Immature natural killer cell (primary cell): ENCODE measurements around the gene CTSZ. TPM values are rescaled to one million over a fixed set of nuclear protein-coding genes. Genes with fewer than 3 reads are reported as not detected.

Source experiments
- DNase-seq, 3 donors: peaks; one replicate each; pipeline ENCODE4 v3.0.0; 2022; ENCODE audit warnings: mixed read lengths in 1 of 3
- H3K27ac Mint-ChIP-seq, 6 donors: one replicate each; pipeline ENCODE4 v1.8.0; 2020; ENCODE audit warnings: mixed read lengths in 6 of 6, mild to moderate bottlenecking in 5 of 6, inconsistent platforms in 4 of 6, moderate library complexity in 3 of 6
- H3K27me3 Mint-ChIP-seq, 3 donors: one replicate each; pipeline ENCODE4 v1.8.0; 2020 to 2021; ENCODE audit warnings: low read depth in 3 of 3, mild to moderate bottlenecking in 3 of 3, mixed read lengths in 3 of 3, moderate library complexity in 3 of 3, inconsistent platforms in 1 of 3
- H3K36me3 Mint-ChIP-seq, 3 donors: one replicate each; pipeline ENCODE4 v1.8.0; 2020; ENCODE audit warnings: mixed read lengths in 3 of 3, inconsistent platforms in 2 of 3, mild to moderate bottlenecking in 2 of 3
- H3K4me1 Mint-ChIP-seq, 2 donors: one replicate each; pipeline ENCODE4 v1.8.0; 2020; ENCODE audit warnings: inconsistent platforms in 2 of 2, mild to moderate bottlenecking in 2 of 2, mixed read lengths in 2 of 2, moderate library complexity in 1 of 2
- H3K4me3 Mint-ChIP-seq, 5 donors: one replicate each; pipeline ENCODE4 v1.8.0; 2020; ENCODE audit warnings: mild to moderate bottlenecking in 5 of 5, mixed read lengths in 5 of 5, inconsistent platforms in 3 of 5, moderate library complexity in 3 of 5
- H3K9me3 Mint-ChIP-seq, 6 donors: one replicate each; pipeline ENCODE4 v1.8.0; 2020; ENCODE audit warnings: mild to moderate bottlenecking in 6 of 6, mixed read lengths in 6 of 6, inconsistent platforms in 4 of 6, moderate library complexity in 3 of 6
- polyA plus RNA-seq, 3 donors: library from polyadenylated mRNA; unstranded; fragments of 300-500 nt; fragmentation: Illumina TruSeq; gene quantifications; one replicate each; pipeline ENCODE4 v1.2.3, GENCODE V29; 2021

CTSZ gene
- polyA plus RNA-seq, 3 donors from 2014 or later, result 2.6 to 10.5 (median 5.8) TPM

GRCh38 chr20:59026904-59027740 is 20.1 kb upstream of the CTSZ start:
- Mint-ChIP-seq H3K36me3 (peaks cover 17 to 37% (median 27%) of the 10 kb centered on the region in 3 donors), H3K27me3 (peaks cover 1 to 4% (median 1%) of the 10 kb centered on the region in 3 donors), H3K4me1 (peaks cover 63 to 75% of the 10 kb centered on the region in 2 donors), H3K27ac (peak overlapping the region; percentile 2 to 58 (median 11)), H3K9me3 (no peaks in the 10 kb centered on the region), H3K4me3 (no peak overlapping the region)
- DNase-seq, result no peak

DNA sequence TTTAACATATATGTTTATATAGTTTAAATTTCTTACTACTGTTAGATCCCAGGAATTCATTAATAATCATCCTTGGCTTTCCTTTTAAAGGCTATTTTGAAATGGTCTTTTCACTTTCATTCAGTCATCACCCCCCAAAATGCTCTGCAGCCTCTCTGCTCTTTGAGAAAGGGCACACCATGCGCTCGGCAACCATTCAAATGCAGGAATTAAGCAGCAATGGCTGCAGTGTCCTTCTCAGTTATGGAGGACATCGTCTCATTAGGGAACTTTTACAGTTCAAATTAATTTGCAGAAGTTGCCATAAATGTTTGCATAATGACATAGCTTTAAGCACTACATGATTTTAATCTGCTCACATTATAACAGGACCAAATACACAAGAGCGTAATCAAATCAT is 18.5 kb upstream of the CTSZ start:
- Mint-ChIP-seq H3K9me3 (no peaks in the 10 kb centered on the region), H3K4me1 (peaks cover 49 to 59% of the 10 kb centered on the region in 2 donors), H3K27ac (peak overlapping the region in 2 of 6 donors; percentile 8 to 26), H3K36me3 (peaks cover 17 to 37% (median 27%) of the 10 kb centered on the region in 3 donors), H3K27me3 (no peaks in the 10 kb centered on the region), H3K4me3 (no peak overlapping the region)
- no peak for DNase-seq

- H3K27ac Mint-ChIP-seq, result peak overlapping the region in 1 of 6 donors; percentile 26
- H3K36me3 Mint-ChIP-seq, result peaks cover 15 to 34% (median 26%) of the 10 kb centered on the region in 3 donors
- peaks cover 44 to 55% of the 10 kb centered on the region in 2 donors for H3K4me1 Mint-ChIP-seq
- DNase-seq, result no peak
- no peak overlapping the region for H3K4me3 Mint-ChIP-seq
- no peaks in the 10 kb centered on the region for H3K27me3 Mint-ChIP-seq
- no peaks in the 10 kb centered on the region for H3K9me3 Mint-ChIP-seq
Measured at GRCh38 chr20:59025086-59025485, 18.0 kb upstream of the CTSZ start.

- H3K4me1 Mint-ChIP-seq, result peaks cover 35 to 45% of the 10 kb centered on the region in 2 donors
- DNase-seq, result no peak
- H3K27ac Mint-ChIP-seq, result peak overlapping the region in 1 of 6 donors; percentile 41
- H3K4me3 Mint-ChIP-seq, result no peak overlapping the region
- H3K36me3 Mint-ChIP-seq, result peaks cover 10 to 26% (median 19%) of the 10 kb centered on the region in 3 donors
- H3K9me3 Mint-ChIP-seq, result no peaks in the 10 kb centered on the region
- no peaks in the 10 kb centered on the region for H3K27me3 Mint-ChIP-seq
Measured at GRCh38 chr20:59024111-59024530, 17.1 kb upstream of the CTSZ start.

GRCh38 chr20:59023616-59024015 is 16.6 kb upstream of the CTSZ start:
- Mint-ChIP-seq H3K4me3 (no peak overlapping the region), H3K27me3 (no peaks in the 10 kb centered on the region), H3K36me3 (peaks cover 10 to 22% (median 19%) of the 10 kb centered on the region in 3 donors), H3K9me3 (no peaks in the 10 kb centered on the region), H3K4me1 (peaks cover 30 to 40% of the 10 kb centered on the region in 2 donors), H3K27ac (no peak overlapping the region)
- no peak for DNase-seq

GRCh38 chr20:59022754-59023153 is 15.7 kb upstream of the CTSZ start:
- H3K9me3 Mint-ChIP-seq, result no peaks in the 10 kb centered on the region
- H3K4me1 Mint-ChIP-seq, result peaks cover 23 to 31% of the 10 kb centered on the region in 2 donors
- no peak overlapping the region for H3K27ac Mint-ChIP-seq
- no peaks in the 10 kb centered on the region for H3K27me3 Mint-ChIP-seq
- H3K4me3 Mint-ChIP-seq, result no peak overlapping the region
- DNase-seq, result no peak
- peaks cover 10 to 19% (median 16%) of the 10 kb centered on the region in 3 donors for H3K36me3 Mint-ChIP-seq

GRCh38 chr20:59020938-59021551 is 14.0 kb upstream of the CTSZ start:
- H3K27me3 Mint-ChIP-seq, result no peaks in the 10 kb centered on the region
- no peak overlapping the region for H3K4me3 Mint-ChIP-seq
- peaks cover 21 to 28% of the 10 kb centered on the region in 2 donors for H3K4me1 Mint-ChIP-seq
- peak overlapping the region in 1 of 6 donors; percentile 75 for H3K27ac Mint-ChIP-seq
- no peak for DNase-seq
- peaks cover 6 to 19% (median 7%) of the 10 kb centered on the region in 3 donors for H3K36me3 Mint-ChIP-seq
- H3K9me3 Mint-ChIP-seq, result no peaks in the 10 kb centered on the region

- H3K9me3 Mint-ChIP-seq, result no peaks in the 10 kb centered on the region
- no peak for DNase-seq
- H3K36me3 Mint-ChIP-seq, result peaks cover 0 to 15% (median 6%) of the 10 kb centered on the region in 3 donors
- no peak within 1 kb of the TSS for H3K4me3 Mint-ChIP-seq
- H3K27me3 Mint-ChIP-seq, result peaks cover 0 to 1% (median 0%) of the 10 kb centered on the region in 3 donors
- peaks cover 23 to 25% of the 10 kb centered on the region in 2 donors for H3K4me1 Mint-ChIP-seq
- H3K27ac Mint-ChIP-seq, result no peak within 1 kb of the TSS
Measured at GRCh38 chr20:59019217-59019616, 12.2 kb upstream of the CTSZ start, which contains the start of gene TUBB1. Gene TUBB1 (plus strand): TSS chr20:59019429. CDS start chr20:59019523, 94 bp downstream.

DNA sequence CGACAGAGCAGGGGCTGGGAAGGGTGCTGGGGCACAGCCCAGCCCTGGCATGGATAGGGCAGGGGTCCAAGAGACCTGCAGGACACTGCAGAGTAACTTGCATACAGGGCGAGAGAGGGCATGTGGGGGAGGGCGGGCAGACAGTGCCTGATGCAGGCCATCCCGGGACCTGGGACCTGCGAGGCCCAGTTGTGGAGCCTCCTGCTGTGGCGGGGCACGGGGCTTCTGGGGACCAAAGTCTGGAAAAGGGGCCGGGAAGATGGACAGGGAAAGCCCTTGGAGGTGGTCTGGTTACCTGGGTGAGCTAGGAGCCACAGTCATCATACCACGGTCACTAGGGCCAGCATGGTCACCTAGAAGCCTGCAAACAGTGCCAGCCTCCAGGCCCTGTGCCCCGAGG is 11.8 kb upstream of the CTSZ start:
- Mint-ChIP-seq H3K9me3 (no peaks in the 10 kb centered on the region), H3K4me3 (no peak overlapping the region), H3K4me1 (peaks cover 27% of the 10 kb centered on the region in 2 donors), H3K27me3 (peaks cover 0 to 1% (median 0%) of the 10 kb centered on the region in 3 donors), H3K36me3 (peaks cover 0 to 11% (median 6%) of the 10 kb centered on the region in 3 donors), H3K27ac (no peak overlapping the region)
- no peak for DNase-seq

GRCh38 chr20:59017493-59018231 is 10.6 kb upstream of the CTSZ start:
- peaks cover 33% of the 10 kb centered on the region in 2 donors for H3K4me1 Mint-ChIP-seq
- no peak overlapping the region for H3K4me3 Mint-ChIP-seq
- no peaks in the 10 kb centered on the region for H3K9me3 Mint-ChIP-seq
- H3K27me3 Mint-ChIP-seq, result peaks cover 0 to 3% (median 0%) of the 10 kb centered on the region in 3 donors
- peak overlapping the region in 2 of 6 donors; percentile 17 to 40 for H3K27ac Mint-ChIP-seq
- DNase-seq, result no peak
- H3K36me3 Mint-ChIP-seq, result peaks cover 0 to 13% (median 3%) of the 10 kb centered on the region in 3 donors

DNA sequence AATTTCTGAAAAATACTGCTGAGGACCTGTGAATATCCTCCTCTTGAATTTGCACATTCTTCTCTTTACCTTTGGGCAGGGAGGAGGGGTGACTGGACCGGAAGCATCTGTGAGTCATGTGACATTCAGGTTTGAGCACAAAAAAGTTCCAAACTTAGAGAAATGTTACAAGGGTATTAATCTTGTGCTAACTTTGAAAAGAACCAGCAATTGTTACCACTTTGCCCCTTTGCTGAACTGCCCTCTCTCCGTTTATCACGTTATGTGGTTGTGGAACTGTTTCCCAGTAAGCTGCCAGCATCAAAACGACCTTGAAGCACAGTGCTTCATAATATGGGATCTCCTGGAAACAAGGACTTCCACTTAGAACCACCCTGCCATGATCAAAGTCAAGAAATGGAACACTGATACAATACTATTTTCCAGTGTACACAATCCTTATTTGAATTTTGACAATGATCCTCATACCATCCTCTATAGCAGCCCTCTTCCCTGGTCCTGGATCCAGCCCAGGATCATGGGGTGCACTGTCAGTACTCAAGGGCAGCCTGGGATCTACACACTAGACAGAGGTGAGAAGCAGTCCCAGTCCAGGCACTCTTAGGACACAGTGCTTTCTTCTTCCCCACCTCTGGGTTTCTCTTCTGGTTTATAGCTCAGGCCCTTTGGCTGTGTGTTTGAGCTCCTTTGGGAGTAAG is 9.9 kb upstream of the CTSZ start:
- peaks cover 0 to 3% (median 0%) of the 10 kb centered on the region in 3 donors for H3K27me3 Mint-ChIP-seq
- peaks cover 33 to 35% of the 10 kb centered on the region in 2 donors for H3K4me1 Mint-ChIP-seq
- DNase-seq, result no peak
- H3K9me3 Mint-ChIP-seq, result no peaks in the 10 kb centered on the region
- H3K27ac Mint-ChIP-seq, result peak overlapping the region in 2 of 6 donors; percentile 40 to 52
- H3K4me3 Mint-ChIP-seq, result no peak overlapping the region
- peaks cover 0 to 12% (median 3%) of the 10 kb centered on the region in 3 donors for H3K36me3 Mint-ChIP-seq

- Mint-ChIP-seq H3K4me3 (no peak overlapping the region), H3K27me3 (peaks cover 0 to 3% (median 1%) of the 10 kb centered on the region in 3 donors), H3K36me3 (peaks cover 0 to 12% (median 3%) of the 10 kb centered on the region in 3 donors), H3K9me3 (no peaks in the 10 kb centered on the region), H3K27ac (peak overlapping the region in 2 of 6 donors; percentile 11 to 39), H3K4me1 (peaks cover 33 to 35% of the 10 kb centered on the region in 2 donors)
- no peak for DNase-seq
Measured at GRCh38 chr20:59015812-59016711, 9.0 kb upstream of the CTSZ start.
